Amniotic epithelial cell (primary cell): ENCODE results near the gene IFI27L1.

Experiments
- DNase-seq: peaks from one replicate; pipeline ENCODE4 v3.0.0-alpha.2; 2010; ENCODE audit warnings: low read depth

IFI27L1 gene

GRCh38 chr14:94132285-94132887 lies 51.3 kb downstream of the IFI27L1 start:
- peak; percentile 58 for DNase-seq

DNA sequence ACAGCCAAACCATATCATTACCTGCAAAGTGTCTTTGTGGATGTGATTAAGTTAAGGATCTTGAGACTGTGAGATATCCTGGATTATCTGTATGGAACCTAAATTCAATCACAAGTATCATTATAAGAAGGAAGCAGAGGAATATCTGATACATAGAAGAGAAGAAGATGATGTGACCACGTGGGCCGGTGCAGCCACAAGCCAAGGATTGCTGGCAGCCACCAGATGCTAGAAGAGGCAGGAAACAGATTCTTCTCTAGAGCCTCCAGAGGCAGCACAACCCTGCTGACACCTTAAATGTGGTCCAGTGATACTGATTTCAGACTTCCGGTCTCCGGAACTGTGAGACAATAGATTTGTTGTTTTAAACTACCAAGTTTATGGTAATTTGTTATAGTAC lies 54.4 kb downstream of the IFI27L1 start:
- no peak for DNase-seq

- peak; percentile 70 for DNase-seq
These were observed 55.6 kb downstream of the IFI27L1 start for GRCh38 chr14:94136575-94137331.

DNA sequence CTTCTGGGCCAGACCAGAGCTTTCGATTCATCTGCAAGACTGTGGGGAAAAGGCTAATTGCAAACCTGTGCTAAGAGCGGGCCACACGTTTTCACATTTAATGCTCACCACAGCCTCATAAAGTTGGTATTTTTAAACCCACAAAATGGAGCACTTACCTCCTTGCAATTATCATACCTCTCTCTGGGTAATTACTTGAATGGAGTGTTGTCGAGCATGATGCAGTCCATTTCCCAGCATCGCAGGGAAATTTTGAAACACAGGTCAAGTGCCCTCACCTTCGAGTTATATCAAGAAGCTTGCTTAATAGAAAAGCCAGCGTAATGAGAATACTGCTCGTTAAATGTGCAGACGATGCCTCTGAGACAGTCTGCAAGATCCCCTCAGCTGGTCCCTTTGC lies 57.1 kb downstream of the IFI27L1 start:
- no peak for DNase-seq

- no peak for DNase-seq
These were observed 57.9 kb downstream of the IFI27L1 start for GRCh38 chr14:94139006-94139405.

GRCh38 chr14:94139421-94139820 lies 58.3 kb downstream of the IFI27L1 start:
- no peak for DNase-seq

DNA sequence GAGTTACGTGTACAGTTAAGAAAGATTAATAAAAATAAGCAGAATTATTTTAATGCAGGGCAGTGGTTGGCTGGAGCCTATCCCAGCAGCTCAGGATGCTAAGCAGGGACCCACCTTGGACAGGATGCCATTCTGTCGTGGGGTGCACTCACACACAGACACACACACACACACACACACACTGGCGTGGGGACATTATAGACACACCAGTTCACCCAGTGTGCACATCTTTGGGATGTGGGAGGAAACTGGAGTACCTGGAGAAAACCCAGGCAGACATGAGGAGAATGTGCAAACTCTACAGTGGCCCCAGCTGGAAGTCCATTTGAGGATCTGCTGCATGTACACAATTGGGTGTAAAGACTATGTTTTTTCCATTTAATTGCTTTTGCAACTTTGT lies 61.1 kb downstream of the IFI27L1 start:
- no peak for DNase-seq

DNA sequence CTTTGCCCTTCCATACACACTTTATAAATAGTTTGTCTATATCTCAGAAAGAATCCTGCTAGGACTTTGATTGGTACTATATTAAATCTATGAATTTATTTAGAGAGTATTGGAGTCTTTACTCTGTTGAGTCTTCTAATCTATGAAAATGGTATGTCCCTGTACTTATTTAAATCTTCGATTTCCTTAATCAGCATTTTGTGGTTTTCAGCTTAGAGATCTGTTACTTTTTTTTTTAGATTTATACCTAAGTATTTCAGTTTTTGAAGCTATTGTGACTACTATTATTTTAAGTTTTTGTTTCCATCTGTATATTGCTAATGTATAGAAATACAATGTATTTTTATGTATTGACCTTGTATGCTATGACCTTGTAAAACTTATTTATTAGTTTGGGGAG lies 61.7 kb downstream of the IFI27L1 start:
- DNase-seq, result no peak

DNA sequence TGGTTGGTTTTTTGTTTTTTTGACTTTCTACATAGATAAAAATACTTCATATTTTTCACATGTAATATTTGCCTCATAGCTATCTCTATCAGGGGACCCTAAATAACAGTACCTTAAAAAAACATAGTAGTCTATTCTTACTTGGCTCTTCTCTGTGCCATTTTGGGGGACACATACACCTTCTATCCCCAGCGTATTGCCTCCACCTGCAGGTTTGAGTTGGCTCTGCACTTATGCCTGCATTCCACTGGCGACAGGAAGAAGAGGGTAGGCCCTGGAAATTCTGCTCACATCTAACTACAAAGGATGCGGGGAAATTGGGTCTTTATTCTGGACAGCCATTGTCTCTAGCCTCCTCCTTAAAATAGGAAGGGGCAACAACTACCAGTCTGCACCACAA lies 62.1 kb downstream of the IFI27L1 start:
- DNase-seq, result no peak

DNA sequence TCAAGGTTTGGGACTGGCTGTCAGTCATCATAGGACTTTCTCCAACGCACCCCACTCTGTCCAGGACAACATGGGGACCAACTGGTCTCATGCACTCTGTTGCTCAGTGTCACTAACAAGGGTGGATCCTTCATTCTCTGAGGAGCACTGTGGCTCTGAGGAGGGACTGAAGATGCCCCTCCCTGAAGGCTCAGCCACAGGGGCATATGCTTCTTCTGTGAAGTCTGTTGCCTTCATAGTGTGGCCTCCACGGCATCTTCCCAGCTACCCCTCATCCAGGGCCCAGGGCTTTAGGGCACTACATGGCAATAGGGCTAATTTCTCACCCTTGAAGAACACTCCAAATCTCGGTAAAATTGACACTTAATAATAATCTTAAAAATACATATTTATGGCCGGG lies 62.6 kb downstream of the IFI27L1 start:
- no peak for DNase-seq

DNA sequence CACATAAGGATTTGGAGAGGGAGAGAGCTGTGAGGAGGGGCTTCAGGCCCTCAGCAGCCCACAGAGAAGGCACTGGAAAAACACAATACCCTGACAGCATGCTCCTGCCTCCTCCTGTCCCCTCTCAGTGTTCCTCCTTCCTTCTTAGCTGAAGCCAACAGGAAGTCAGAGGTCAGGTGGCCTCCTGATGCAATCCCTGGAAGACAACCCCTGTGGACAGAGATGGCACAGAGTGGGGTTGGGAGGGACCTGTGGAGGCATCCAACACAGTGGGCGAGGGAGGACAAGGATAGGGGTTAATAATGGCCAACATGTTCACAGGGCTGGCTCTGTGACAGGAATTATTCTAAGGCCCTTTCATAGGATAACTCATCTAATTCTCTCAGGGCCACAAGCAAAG lies 63.7 kb downstream of the IFI27L1 start:
- no peak for DNase-seq

DNA sequence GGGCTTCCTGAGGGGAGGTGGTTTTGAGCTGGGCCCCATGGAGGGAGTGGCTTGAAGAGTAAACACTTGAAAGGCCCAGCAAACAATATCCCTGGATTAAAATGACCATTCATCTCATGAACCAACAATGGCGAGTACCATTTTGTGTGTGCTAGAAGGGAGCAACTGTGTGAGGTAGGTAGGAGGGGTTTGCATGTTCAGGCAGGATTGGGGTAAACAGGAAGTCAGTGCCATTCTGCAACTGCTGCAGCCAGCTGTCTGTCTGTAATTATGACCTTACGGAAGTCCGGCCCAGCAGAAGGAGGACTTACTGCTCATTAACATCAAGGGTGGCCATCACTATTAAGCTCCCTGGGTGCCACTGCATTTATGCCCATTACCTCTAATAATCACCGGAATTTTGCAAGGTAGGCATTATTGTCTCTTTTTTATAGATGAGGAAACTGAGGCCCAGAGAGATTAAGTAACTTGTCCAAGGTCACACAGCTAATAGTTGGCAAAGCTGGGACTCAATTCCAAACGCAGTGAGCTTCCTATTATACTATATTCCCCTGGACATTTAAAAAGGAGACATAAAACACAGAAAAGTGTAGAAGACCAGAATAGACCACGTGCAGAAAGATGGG lies 64.9 kb downstream of the IFI27L1 start:
- DNase-seq, result no peak
